CD8-positive, alpha-beta memory T cell (primary cell): ENCODE data around the gene PRCC. TPM values are rescaled to one million over a fixed set of nuclear protein-coding genes. Genes with fewer than 3 reads are reported as not detected.

Source experiments
- CTCF ChIA-PET: fragments of 350-600 bp; sonication (Branson Sonifier 250); formaldehyde crosslinking; loops from one replicate; lab custom pipeline; 2021; ENCODE audit warnings: antibody characterized with exemption; lab: Charles Lee
- POLR2A ChIA-PET: fragments of 350-600 bp; sonication (Branson Sonifier 250); formaldehyde crosslinking; loops from one replicate; lab custom pipeline; 2021; ENCODE audit warnings: antibody characterized with exemption; lab: Charles Lee
- DNase-seq, 5 donors: peaks; one replicate each; pipeline versions ENCODE4 v3.0.0 to v3.0.0-alpha.2; 2020 to 2022; ENCODE audit warnings: mixed read lengths in 1 of 5
- H3K27ac ChIP-seq: one replicate; pipeline ENCODE4 v1.7.0; 2013; ENCODE audit warnings: low read depth, mild to moderate bottlenecking, low read length, moderate library complexity
- H3K27me3 ChIP-seq: 2 replicates; pipeline ENCODE4 v1.7.0; 2013; ENCODE audit warnings: low read length, mild to moderate bottlenecking; ENCODE audit not compliant: insufficient read depth, poor library complexity, severe bottlenecking
- H3K36me3 ChIP-seq: 2 replicates; pipeline ENCODE4 v1.7.0; 2013; ENCODE audit warnings: mild to moderate bottlenecking, low read length, moderate library complexity; ENCODE audit not compliant: insufficient read depth
- H3K4me1 ChIP-seq: 2 replicates; pipeline ENCODE4 v1.7.0; 2013; ENCODE audit warnings: mild to moderate bottlenecking, low read length, moderate library complexity; ENCODE audit not compliant: insufficient read depth
- H3K4me3 ChIP-seq: 2 replicates; pipeline ENCODE4 v1.7.0; 2013; ENCODE audit warnings: mild to moderate bottlenecking, low read length
- H3K9me3 ChIP-seq: 2 replicates; pipeline ENCODE4 v1.7.0; 2013; ENCODE audit warnings: mild to moderate bottlenecking, low read length
- H3K27ac Mint-ChIP-seq, 8 donors: one replicate each; pipeline ENCODE4 v1.8.0; 2020 to 2021; ENCODE audit warnings: mixed read lengths in 8 of 8, mild to moderate bottlenecking in 6 of 8, inconsistent platforms in 3 of 8, moderate library complexity in 3 of 8
- H3K27me3 Mint-ChIP-seq, 2 donors: one replicate each; pipeline ENCODE4 v1.8.0; 2020 to 2021; ENCODE audit warnings: mixed read lengths in 2 of 2, mild to moderate bottlenecking in 1 of 2, moderate library complexity in 1 of 2
- H3K36me3 Mint-ChIP-seq, 3 donors: one replicate each; pipeline ENCODE4 v1.8.0; 2020 to 2021; ENCODE audit warnings: mixed read lengths in 3 of 3, inconsistent platforms in 1 of 3, mild to moderate bottlenecking in 1 of 3
- H3K4me1 Mint-ChIP-seq, 3 donors: one replicate each; pipeline ENCODE4 v1.8.0; 2020 to 2021; ENCODE audit warnings: mixed read lengths in 3 of 3, inconsistent platforms in 1 of 3, mild to moderate bottlenecking in 1 of 3
- H3K4me3 Mint-ChIP-seq, 7 donors: one replicate each; pipeline ENCODE4 v1.8.0; 2020 to 2021; ENCODE audit warnings: mixed read lengths in 7 of 7, mild to moderate bottlenecking in 6 of 7, moderate library complexity in 4 of 7, inconsistent platforms in 2 of 7
- H3K9me3 Mint-ChIP-seq, 5 donors: one replicate each; pipeline ENCODE4 v1.8.0; 2020 to 2022; ENCODE audit warnings: mixed read lengths in 5 of 5, mild to moderate bottlenecking in 3 of 5, moderate library complexity in 2 of 5, inconsistent platforms in 1 of 5
- polyA plus RNA-seq: library from polyadenylated mRNA; unstranded; fragments of 300-500 nt; fragmentation: Illumina TruSeq; gene quantifications from one replicate; pipeline ENCODE4 v1.2.3, GENCODE V29; 2021
- total RNA-seq, 2 experiments: library from RNA; stranded (reverse); gene quantifications; one replicate each; pipeline ENCODE4 v1.2.3, GENCODE V29; 2021

The PRCC gene
- total and polyA plus RNA-seq, 3 experiments from 2014 or later: 45.9 to 111 (median 106) TPM

DNA sequence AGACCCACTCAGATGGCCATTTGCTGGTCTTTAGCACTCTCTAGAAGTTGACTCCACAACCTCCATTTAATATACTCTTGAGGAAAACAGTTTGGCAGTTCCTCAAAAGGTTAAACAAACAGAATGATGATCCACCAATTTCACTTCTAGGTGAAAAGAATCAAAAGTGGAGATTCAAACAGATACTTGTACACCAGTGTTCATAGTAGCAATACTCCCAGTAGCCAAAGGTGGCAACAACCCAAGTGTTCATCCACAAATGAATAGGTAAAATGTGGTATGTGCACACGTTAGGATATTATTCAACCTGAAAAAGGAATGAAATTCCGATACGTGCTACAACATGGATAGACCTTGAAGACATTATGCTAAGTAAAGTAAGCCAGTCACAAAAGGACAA lies 6.3 kb downstream of the PRCC start:
- H3K27me3 ChIP-seq: no peaks in the 10 kb centered on the region
- no peak overlapping the region for H3K4me3 ChIP-seq
- H3K36me3 ChIP-seq: peaks cover 12% of the 10 kb centered on the region
- no peaks in the 10 kb centered on the region for H3K9me3 ChIP-seq
- CTCF ChIA-PET: interaction anchor here (10.4 kb wide), 1 partner anchor 47 kb away, joined by 92 read pairs; the partner anchor contains the start of genes ISG20L2 and METTL25B
- H3K4me3 Mint-ChIP-seq: peak overlapping the region in 2 of 7 donors; percentile 19 to 32
- no peak for DNase-seq
- peaks cover 4 to 55% (median 7%) of the 10 kb centered on the region in 3 donors for H3K36me3 Mint-ChIP-seq
- POLR2A ChIA-PET: no interaction called here
- peaks cover 59 to 82% (median 77%) of the 10 kb centered on the region in 3 donors for H3K4me1 Mint-ChIP-seq
- peak overlapping the region in 4 of 8 donors; percentile 23 to 68 (median 44) for H3K27ac Mint-ChIP-seq
- H3K4me1 ChIP-seq: peaks cover 52% of the 10 kb centered on the region
- H3K9me3 Mint-ChIP-seq: no peaks in the 10 kb centered on the region
- H3K27ac ChIP-seq: no peak overlapping the region
- peaks cover 0 to 1% of the 10 kb centered on the region in 2 donors for H3K27me3 Mint-ChIP-seq

DNA sequence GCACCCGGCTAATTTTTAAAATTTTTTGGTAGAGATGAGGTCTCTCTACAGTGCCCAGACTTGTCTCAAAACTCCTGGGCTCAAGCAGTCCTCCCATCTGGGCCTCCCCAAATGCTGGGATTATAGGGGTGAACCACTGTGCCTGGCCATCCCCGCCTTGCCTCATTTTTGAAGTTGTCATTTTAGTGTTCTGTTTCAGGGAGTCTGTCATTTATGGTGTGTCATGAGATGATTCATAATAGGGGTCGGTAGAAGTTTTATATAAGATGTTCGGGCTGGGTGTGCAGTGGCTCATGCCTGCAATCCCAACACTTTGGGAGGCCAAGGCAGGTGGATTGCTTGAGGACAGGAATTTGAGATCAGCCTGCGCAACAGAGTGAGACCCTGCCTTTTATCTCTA lies 8.5 kb downstream of the PRCC start:
- no peak for DNase-seq
- no peak overlapping the region for H3K4me3 ChIP-seq
- peaks cover 34% of the 10 kb centered on the region for H3K4me1 ChIP-seq
- no peak overlapping the region for H3K27ac ChIP-seq
- H3K9me3 ChIP-seq: no peaks in the 10 kb centered on the region
- Mint-ChIP-seq H3K27me3 (peaks cover 0 to under 1% of the 10 kb centered on the region in 2 donors), H3K27ac (peak overlapping the region in 3 of 8 donors; percentile 26 to 69 (median 61)), H3K36me3 (peaks cover 4 to 40% (median 7%) of the 10 kb centered on the region in 3 donors), H3K9me3 (no peaks in the 10 kb centered on the region), H3K4me3 (peak overlapping the region in 1 of 7 donors; percentile 15), H3K4me1 (peaks cover 46 to 63% (median 57%) of the 10 kb centered on the region in 3 donors)
- peaks cover 6% of the 10 kb centered on the region for H3K36me3 ChIP-seq
- CTCF ChIA-PET: no interaction called here
- H3K27me3 ChIP-seq: no peaks in the 10 kb centered on the region
- POLR2A ChIA-PET: no interaction called here

DNA sequence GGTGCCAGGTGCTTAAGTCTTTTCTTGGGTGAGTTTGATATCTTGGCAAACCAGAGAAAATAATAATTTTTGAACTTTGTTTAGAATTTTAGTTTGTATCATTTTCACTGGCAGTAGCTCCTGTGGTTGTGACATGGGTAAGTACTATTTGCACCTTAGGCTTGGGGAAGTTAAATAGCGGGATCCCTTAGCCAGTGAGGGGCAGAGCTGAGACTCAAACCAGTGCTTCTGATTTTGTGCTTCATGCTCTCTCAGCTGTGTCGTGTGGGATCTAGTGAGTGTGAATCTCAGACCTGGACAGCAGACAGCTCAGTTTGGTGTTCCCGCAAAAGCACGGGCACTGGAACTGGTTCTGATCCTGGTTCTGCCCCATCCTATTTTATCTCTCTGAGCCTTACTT lies 9.6 kb downstream of the PRCC start:
- Mint-ChIP-seq H3K4me3 (peak overlapping the region in 1 of 7 donors; percentile 51), H3K27ac (peak overlapping the region in 6 of 8 donors; percentile 18 to 76 (median 64)), H3K9me3 (no peaks in the 10 kb centered on the region), H3K4me1 (peaks cover 48 to 61% (median 59%) of the 10 kb centered on the region in 3 donors), H3K36me3 (peaks cover 0 to 45% (median 11%) of the 10 kb centered on the region in 3 donors), H3K27me3 (no peaks in the 10 kb centered on the region)
- Histone ChIP-seq H3K27ac (no peak overlapping the region), H3K4me1 (peaks cover 27% of the 10 kb centered on the region), H3K27me3 (no peaks in the 10 kb centered on the region), H3K9me3 (no peaks in the 10 kb centered on the region), H3K36me3 (no peaks in the 10 kb centered on the region), H3K4me3 (no peak overlapping the region)
- ChIA-PET CTCF (no interaction called here), POLR2A (no interaction called here)
- no peak for DNase-seq

DNA sequence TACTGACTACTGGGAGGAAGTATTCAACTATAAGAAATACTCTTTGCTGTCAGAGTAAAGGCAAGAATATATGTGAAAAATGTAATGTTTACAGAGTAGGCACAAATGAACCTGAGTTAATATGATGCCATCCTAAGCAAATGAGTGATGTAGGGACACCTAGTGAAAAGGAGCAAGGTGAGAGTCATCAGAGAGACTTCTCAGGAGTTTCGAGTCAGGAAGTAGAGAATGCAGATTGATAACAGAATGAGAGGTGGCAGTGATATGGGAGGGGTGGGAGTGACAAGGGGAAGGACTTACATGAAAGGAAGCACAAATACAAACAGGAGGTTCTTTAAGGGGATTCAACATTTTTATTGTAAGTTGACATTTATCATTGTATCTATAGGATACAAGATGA lies 10.2 kb downstream of the PRCC start:
- Mint-ChIP-seq H3K4me1 (peaks cover 47 to 59% (median 59%) of the 10 kb centered on the region in 3 donors), H3K27me3 (no peaks in the 10 kb centered on the region), H3K36me3 (peaks cover 0 to 45% (median 13%) of the 10 kb centered on the region in 3 donors), H3K9me3 (no peaks in the 10 kb centered on the region), H3K4me3 (peak overlapping the region in 1 of 7 donors; percentile 51), H3K27ac (peak overlapping the region; percentile 18 to 84 (median 67))
- Histone ChIP-seq H3K36me3 (no peaks in the 10 kb centered on the region), H3K4me1 (peaks cover 22% of the 10 kb centered on the region), H3K4me3 (no peak overlapping the region), H3K27ac (no peak overlapping the region), H3K27me3 (no peaks in the 10 kb centered on the region), H3K9me3 (no peaks in the 10 kb centered on the region)
- ChIA-PET CTCF (interaction anchor here (1.4 kb wide), 1 partner anchor 82 kb away, joined by 3 read pairs; no protein-coding TSS in a partner anchor), POLR2A (no interaction called here)
- DNase-seq: no peak

DNA sequence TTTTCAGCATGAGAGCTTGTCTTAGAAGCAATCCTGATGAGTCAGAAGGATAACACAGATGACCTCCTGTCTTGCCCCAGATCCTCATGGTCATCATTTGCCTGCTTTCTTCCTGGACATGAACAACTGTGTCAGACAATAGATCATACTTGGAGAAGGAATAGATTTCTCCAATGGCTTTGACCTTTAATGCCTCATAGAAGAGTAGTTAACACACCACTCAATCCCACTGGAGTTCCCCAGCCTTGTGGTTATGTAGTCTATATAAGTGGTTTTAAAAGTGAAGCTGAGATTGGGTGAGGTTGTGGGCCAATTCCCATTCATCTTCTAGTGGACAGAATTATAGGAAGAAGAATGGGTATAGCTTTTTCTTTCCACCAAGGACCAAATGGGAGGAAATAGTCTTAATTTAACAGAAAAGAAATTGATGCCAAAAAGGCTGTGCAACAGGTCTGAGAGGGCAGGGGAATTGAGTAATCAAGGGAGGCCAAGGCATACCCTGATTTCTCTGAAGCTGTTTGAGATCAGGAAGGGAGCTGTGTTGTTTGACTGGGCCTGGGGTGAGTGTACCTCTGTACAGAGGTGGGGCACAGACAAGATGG lies 14.4 kb downstream of the PRCC start:
- peaks cover 28 to 35% (median 34%) of the 10 kb centered on the region in 3 donors for H3K4me1 Mint-ChIP-seq
- Histone ChIP-seq H3K4me3 (no peak overlapping the region), H3K36me3 (peaks cover 10% of the 10 kb centered on the region), H3K4me1 (peaks cover 16% of the 10 kb centered on the region), H3K9me3 (no peaks in the 10 kb centered on the region), H3K27me3 (no peaks in the 10 kb centered on the region), H3K27ac (no peak overlapping the region)
- ChIA-PET POLR2A (no interaction called here), CTCF (interaction anchor here (1.0 to 1.6 kb wide), 3 partner anchors 13 to 146 kb away, joined by 3 read pairs; no protein-coding TSS in a partner anchor)
- H3K9me3 Mint-ChIP-seq: no peaks in the 10 kb centered on the region
- peak overlapping the region in 3 of 8 donors; percentile 8 to 73 (median 48) for H3K27ac Mint-ChIP-seq
- H3K36me3 Mint-ChIP-seq: peaks cover 0 to 59% (median 15%) of the 10 kb centered on the region in 3 donors
- no peak overlapping the region for H3K4me3 Mint-ChIP-seq
- no peaks in the 10 kb centered on the region for H3K27me3 Mint-ChIP-seq
- DNase-seq: no peak

DNA sequence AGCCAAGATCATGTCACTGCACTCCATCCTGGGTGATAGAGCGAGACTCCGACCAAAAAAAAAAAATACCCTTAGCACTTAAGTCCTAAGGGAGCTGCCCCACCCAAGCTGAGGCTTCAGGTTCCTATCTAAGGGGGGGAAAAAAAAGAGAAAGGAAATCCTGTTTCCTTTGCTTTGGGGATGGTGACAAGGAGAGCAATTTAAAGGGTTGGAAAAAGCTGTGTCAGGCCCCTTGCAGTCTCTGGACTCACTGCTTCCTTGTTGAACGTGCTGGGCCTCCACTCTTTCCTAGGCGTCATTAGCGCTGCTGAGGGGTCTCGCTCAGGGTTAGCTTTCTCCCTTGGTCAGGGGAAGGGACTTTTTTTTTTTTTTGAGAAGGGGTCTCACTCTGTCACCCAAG lies 18.1 kb downstream of the PRCC start:
- POLR2A ChIA-PET: interaction anchor here (0.7 kb wide), 1 partner anchor 132 kb away, joined by 3 read pairs; no protein-coding TSS in a partner anchor
- H3K36me3 Mint-ChIP-seq: peaks cover 5 to 80% (median 29%) of the 10 kb centered on the region in 3 donors
- H3K36me3 ChIP-seq: peaks cover 20% of the 10 kb centered on the region

DNA sequence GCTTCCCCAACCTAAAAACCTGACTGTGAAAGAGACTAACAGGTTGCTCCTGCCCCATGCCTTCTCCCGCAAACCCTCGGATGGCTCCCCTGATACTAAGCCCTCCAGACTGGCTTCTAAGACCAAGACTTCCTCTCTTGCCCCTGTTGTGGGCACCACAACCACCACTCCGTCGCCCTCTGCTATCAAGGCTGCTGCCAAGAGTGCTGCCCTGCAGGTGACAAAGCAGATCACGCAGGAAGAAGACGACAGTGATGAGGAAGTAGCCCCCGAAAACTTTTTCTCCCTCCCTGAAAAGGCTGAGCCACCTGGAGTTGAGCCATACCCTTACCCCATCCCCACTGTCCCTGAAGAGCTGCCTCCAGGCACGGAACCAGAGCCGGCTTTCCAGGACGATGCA lies 19.3 kb downstream of the PRCC start:
- ChIA-PET CTCF (interaction anchor here (1.0 kb wide), 1 partner anchor 14 kb away, joined by 3 read pairs; no protein-coding TSS in a partner anchor), POLR2A (no interaction called here)
- Mint-ChIP-seq H3K4me1 (peaks cover 14 to 18% (median 18%) of the 10 kb centered on the region in 3 donors), H3K4me3 (no peak overlapping the region), H3K27me3 (no peaks in the 10 kb centered on the region), H3K36me3 (peaks cover 8 to 82% (median 26%) of the 10 kb centered on the region in 3 donors), H3K27ac (peak overlapping the region in 2 of 8 donors; percentile 42 to 88), H3K9me3 (no peaks in the 10 kb centered on the region)
- H3K4me1 ChIP-seq: no peaks in the 10 kb centered on the region
- H3K27me3 ChIP-seq: no peaks in the 10 kb centered on the region
- no peak overlapping the region for H3K27ac ChIP-seq
- no peak for DNase-seq
- peaks cover 27% of the 10 kb centered on the region for H3K36me3 ChIP-seq
- H3K9me3 ChIP-seq: no peaks in the 10 kb centered on the region
- no peak overlapping the region for H3K4me3 ChIP-seq

More for the DNA sequence above, 18.1 kb downstream of the PRCC start:
- no peaks in the 10 kb centered on the region for H3K9me3 ChIP-seq
- H3K27me3 ChIP-seq: no peaks in the 10 kb centered on the region
- Mint-ChIP-seq H3K4me1 (peaks cover 19 to 27% (median 21%) of the 10 kb centered on the region in 3 donors), H3K27ac (peak overlapping the region in 1 of 8 donors; percentile 72), H3K27me3 (no peaks in the 10 kb centered on the region), H3K9me3 (no peaks in the 10 kb centered on the region), H3K4me3 (no peak overlapping the region)
- no peak overlapping the region for H3K27ac ChIP-seq
- H3K4me1 ChIP-seq: no peaks in the 10 kb centered on the region
- DNase-seq: no peak
- no peak overlapping the region for H3K4me3 ChIP-seq
- CTCF ChIA-PET: interaction anchor here (1.2 to 2.5 kb wide), 5 partner anchors 9 to 161 kb away, joined by 3 to 9 read pairs (median 4); no protein-coding TSS in a partner anchor

DNA sequence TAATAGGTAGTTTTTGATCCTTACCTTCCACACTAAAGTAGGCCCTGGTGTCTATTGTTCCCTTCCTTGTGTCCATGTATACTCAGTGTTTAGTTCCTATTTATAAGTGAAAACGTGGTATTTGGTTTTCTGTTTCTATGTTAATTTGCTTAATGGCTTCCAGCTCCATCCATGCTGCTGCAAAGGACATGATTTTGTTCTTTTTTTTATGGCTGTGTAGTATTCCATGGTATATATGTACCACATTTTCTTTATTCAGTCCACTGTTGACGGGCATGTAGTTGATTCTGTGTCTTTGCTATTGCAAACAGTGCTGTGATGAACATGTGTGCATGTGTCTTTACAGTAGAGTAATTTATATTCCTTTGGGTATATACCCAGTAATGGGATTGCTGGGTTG lies 20.8 kb downstream of the PRCC start:
- Mint-ChIP-seq H3K4me3 (no peak overlapping the region), H3K4me1 (peaks cover 7 to 10% (median 10%) of the 10 kb centered on the region in 3 donors), H3K36me3 (peaks cover 9 to 81% (median 24%) of the 10 kb centered on the region in 3 donors), H3K27me3 (peaks cover 0 to 2% of the 10 kb centered on the region in 2 donors), H3K9me3 (no peaks in the 10 kb centered on the region), H3K27ac (no peak overlapping the region)
- Histone ChIP-seq H3K27ac (no peak overlapping the region), H3K9me3 (no peaks in the 10 kb centered on the region), H3K27me3 (no peaks in the 10 kb centered on the region), H3K4me3 (no peak overlapping the region), H3K4me1 (no peaks in the 10 kb centered on the region), H3K36me3 (peaks cover 41% of the 10 kb centered on the region)
- no peak for DNase-seq
- CTCF ChIA-PET: interaction anchor here (0.8 to 2.2 kb wide), 3 partner anchors 50 to 71 kb away, joined by 3 to 6 read pairs (median 4); no protein-coding TSS in a partner anchor
- POLR2A ChIA-PET: interaction anchor here (0.7 kb wide), 1 partner anchor 660 kb away, joined by 3 read pairs; no protein-coding TSS in a partner anchor
